PC-3 (cell line): ENCODE measurements around the gene DHRS2. TPM values are rescaled to one million over a fixed set of nuclear protein-coding genes. Genes with fewer than 3 reads are reported as not detected.
A peak's percentile ranks its signal among the peaks of the same experiment; 100 is the strongest.

Experiments
- ATAC-seq: fragments of 200-7000 bp; cut with Tn5 transposase; 2 replicates; pipeline ENCODE4 v1.9.1; 2020; ENCODE audit warnings: mild to moderate bottlenecking, moderate library complexity
- BruUV-seq: library from RNA; stranded (reverse); fragments of 400-500 nt; replicated peaks from 2 replicates; lab custom pipeline; 2021; lab: Mats Ljungman, UMichigan
- CTCF ChIA-PET: fragments of 300-600 bp; sonication (Branson Sonifier 250); formaldehyde crosslinking; loops from one replicate; lab custom pipeline; 2022; ENCODE audit warnings: antibody characterized with exemption; lab: Charles Lee
- POLR2A ChIA-PET: fragments of 300-600 bp; sonication (Branson Sonifier 250); formaldehyde crosslinking; loops from one replicate; lab custom pipeline; 2022; ENCODE audit warnings: antibody characterized with exemption; ENCODE audit not compliant: unreplicated experiment; lab: Charles Lee
- DNase-seq: peaks from one replicate; pipeline ENCODE4 v3.0.0-alpha.2; 2015
- H2AFZ ChIP-seq: fragments of 300-600 bp; sonication (generic); 2 replicates; pipeline ENCODE4 v1.6.0; 2016; ENCODE audit warnings: antibody characterized with exemption, low read length
- H3F3A ChIP-seq: fragments of 300-600 bp; sonication (generic); one replicate; pipeline ENCODE4 v1.6.0; 2017; ENCODE audit warnings: antibody characterized with exemption, low read length, control low read depth, mild to moderate bottlenecking; ENCODE audit not compliant: unreplicated experiment
- H3K27ac ChIP-seq: fragments of 300-600 bp; sonication (generic); 2 replicates; pipeline ENCODE4 v1.5.1; 2016; ENCODE audit warnings: mild to moderate bottlenecking, low read length
- H3K27me3 ChIP-seq: fragments of 300-600 bp; sonication (generic); 2 replicates; pipeline ENCODE4 v1.6.1; 2016; ENCODE audit warnings: low read length, mixed read lengths
- H3K36me3 ChIP-seq: fragments of 300-600 bp; sonication (generic); 2 replicates; pipeline ENCODE4 v1.6.1; 2016; ENCODE audit warnings: low read depth, mixed run types, low read length, mixed read lengths
- H3K4me1 ChIP-seq: fragments of 300-600 bp; sonication (generic); 2 replicates; pipeline ENCODE4 v1.5.1; 2016; ENCODE audit warnings: low read length; ENCODE audit not compliant: insufficient read depth
- H3K4me2 ChIP-seq: fragments of 300-600 bp; sonication (generic); 2 replicates; pipeline ENCODE4 v1.6.0; 2016; ENCODE audit warnings: low read length
- H3K4me3 ChIP-seq: fragments of 300-600 bp; sonication (generic); 2 replicates; pipeline ENCODE4 v1.5.1; 2016; ENCODE audit warnings: mild to moderate bottlenecking, low read length, mixed read lengths
- H3K79me2 ChIP-seq: fragments of 300-600 bp; sonication (generic); 2 replicates; pipeline ENCODE4 v1.6.1; 2017; ENCODE audit warnings: low read length, mixed read lengths
- H3K9ac ChIP-seq: fragments of 300-600 bp; sonication (generic); 2 replicates; pipeline ENCODE4 v1.6.0; 2016; ENCODE audit warnings: mild to moderate bottlenecking, low read length
- H3K9me2 ChIP-seq: fragments of 300-600 bp; sonication (generic); replicated peaks from 2 replicates; pipeline ENCODE4 v1.6.1; 2016; ENCODE audit warnings: mixed run types, low read length, mixed read lengths
- H3K9me3 ChIP-seq: fragments of 300-600 bp; sonication (generic); 2 replicates; pipeline ENCODE4 v1.6.1; 2016; ENCODE audit warnings: low read length, mixed read lengths
- H4K20me1 ChIP-seq: fragments of 300-600 bp; sonication (generic); 2 replicates; pipeline ENCODE4 v1.6.1; 2016; ENCODE audit warnings: low read length, mixed read lengths
- EZH2 ChIP-seq: fragments of 300-600 bp; sonication (generic); IDR thresholded peaks from one replicate; pipeline ENCODE4 v1.6.1; 2017; ENCODE audit warnings: antibody characterized with exemption, mild to moderate bottlenecking, low read length; ENCODE audit not compliant: unreplicated experiment
- EZH2phosphoT487 ChIP-seq: fragments of 300-600 bp; sonication (generic); IDR thresholded peaks from 2 replicates; pipeline ENCODE4 v1.6.1; 2018; ENCODE audit warnings: mild to moderate bottlenecking, antibody characterized with exemption, low read length, borderline replicate concordance
- intact Hi-C: fragments of 100-400 bp; cut with micrococcal nuclease; formaldehyde crosslinking; loops from 2 replicates; pipeline ENCODE4 v1.9.0; 2023
- total RNA-seq: library from RNA; depleted of rRNA; stranded (reverse); fragments of >200 nt; gene quantifications from 2 replicates; pipeline ENCODE4 v1.2.3, GENCODE V29; 2014
- TF ChIP-seq, protein P1 (sequence below): fragments of 300-600 bp; sonication (generic); conservative IDR thresholded peaks from 2 replicates; pipeline ENCODE4 v1.5.1; 2017; ENCODE audit warnings: antibody characterized with exemption, low read depth, mild to moderate bottlenecking, low read length

The DHRS2 gene
- total RNA-seq, 1 experiment from 2014 or later = 40.9 TPM

DNA sequence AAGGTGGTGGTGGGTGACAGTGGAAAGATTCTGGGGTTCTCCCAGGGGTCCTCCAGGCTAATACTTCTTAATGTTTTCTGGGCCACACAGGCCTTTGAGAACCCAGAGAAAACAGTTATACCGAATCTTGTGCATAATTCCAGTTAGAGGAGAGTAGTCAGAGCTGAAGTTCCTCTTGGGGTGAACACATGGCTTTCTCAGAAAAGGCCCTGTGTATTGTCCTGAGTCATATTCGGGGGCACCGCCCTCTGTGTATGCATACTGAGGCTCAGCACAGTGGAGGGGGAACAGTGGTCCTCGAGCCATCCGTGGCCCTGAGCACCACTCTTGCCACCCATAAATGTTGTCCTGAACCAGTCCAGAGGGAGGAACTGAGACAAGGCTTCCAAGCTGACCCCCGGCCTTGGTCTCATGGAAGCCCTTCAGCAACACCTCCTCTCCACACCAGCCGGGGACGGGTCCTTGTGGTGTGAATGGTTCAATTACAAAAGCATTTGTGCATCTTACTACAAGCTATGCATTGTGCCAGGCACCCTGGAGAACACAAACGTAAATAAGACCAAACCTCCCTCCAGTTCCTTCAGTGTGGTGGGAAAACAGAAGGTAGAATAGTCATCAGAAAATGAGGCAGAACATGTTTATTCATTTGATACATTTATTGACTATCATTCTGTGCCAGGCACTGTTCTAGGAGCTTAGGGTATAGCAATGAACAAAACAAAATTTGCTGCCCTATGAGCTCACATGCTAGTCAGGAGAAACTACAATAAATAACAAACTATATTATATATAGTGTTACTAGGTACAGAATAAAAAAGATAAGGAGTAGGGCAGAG is 9.9 kb downstream of the DHRS2 start:
- POLR2A ChIA-PET = no interaction called here
- Histone ChIP-seq H3K4me2 (no peak overlapping the region), H3F3A (no peaks in the 10 kb centered on the region), H4K20me1 (no peaks in the 10 kb centered on the region), H3K36me3 (no peaks in the 10 kb centered on the region), H3K9me3 (no peaks in the 10 kb centered on the region), H3K27ac (no peak overlapping the region), H3K79me2 (no peaks in the 10 kb centered on the region), H3K4me1 (peaks cover 2% of the 10 kb centered on the region; the same call in 1 of the 2 replicates), H3K9me2 (no peaks in the 10 kb centered on the region), H3K4me3 (no peak overlapping the region), H3K9ac (no peak overlapping the region), H3K27me3 (peaks cover 5% of the 10 kb centered on the region; the same call in 1 of the 2 replicates), H2AFZ (no peak overlapping the region)
- intact Hi-C loops = no loop called here
- no peak for TF ChIP-seq EZH2phosphoT487
- TF ChIP-seq, protein P1, sequence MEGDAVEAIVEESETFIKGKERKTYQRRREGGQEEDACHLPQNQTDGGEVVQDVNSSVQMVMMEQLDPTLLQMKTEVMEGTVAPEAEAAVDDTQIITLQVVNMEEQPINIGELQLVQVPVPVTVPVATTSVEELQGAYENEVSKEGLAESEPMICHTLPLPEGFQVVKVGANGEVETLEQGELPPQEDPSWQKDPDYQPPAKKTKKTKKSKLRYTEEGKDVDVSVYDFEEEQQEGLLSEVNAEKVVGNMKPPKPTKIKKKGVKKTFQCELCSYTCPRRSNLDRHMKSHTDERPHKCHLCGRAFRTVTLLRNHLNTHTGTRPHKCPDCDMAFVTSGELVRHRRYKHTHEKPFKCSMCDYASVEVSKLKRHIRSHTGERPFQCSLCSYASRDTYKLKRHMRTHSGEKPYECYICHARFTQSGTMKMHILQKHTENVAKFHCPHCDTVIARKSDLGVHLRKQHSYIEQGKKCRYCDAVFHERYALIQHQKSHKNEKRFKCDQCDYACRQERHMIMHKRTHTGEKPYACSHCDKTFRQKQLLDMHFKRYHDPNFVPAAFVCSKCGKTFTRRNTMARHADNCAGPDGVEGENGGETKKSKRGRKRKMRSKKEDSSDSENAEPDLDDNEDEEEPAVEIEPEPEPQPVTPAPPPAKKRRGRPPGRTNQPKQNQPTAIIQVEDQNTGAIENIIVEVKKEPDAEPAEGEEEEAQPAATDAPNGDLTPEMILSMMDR = no peak
- TF ChIP-seq EZH2 = no peak
- no TSS peak for BruUV-seq
- CTCF ChIA-PET = no interaction called here
- ATAC-seq (no peak), DNase-seq (no peak)

DNA sequence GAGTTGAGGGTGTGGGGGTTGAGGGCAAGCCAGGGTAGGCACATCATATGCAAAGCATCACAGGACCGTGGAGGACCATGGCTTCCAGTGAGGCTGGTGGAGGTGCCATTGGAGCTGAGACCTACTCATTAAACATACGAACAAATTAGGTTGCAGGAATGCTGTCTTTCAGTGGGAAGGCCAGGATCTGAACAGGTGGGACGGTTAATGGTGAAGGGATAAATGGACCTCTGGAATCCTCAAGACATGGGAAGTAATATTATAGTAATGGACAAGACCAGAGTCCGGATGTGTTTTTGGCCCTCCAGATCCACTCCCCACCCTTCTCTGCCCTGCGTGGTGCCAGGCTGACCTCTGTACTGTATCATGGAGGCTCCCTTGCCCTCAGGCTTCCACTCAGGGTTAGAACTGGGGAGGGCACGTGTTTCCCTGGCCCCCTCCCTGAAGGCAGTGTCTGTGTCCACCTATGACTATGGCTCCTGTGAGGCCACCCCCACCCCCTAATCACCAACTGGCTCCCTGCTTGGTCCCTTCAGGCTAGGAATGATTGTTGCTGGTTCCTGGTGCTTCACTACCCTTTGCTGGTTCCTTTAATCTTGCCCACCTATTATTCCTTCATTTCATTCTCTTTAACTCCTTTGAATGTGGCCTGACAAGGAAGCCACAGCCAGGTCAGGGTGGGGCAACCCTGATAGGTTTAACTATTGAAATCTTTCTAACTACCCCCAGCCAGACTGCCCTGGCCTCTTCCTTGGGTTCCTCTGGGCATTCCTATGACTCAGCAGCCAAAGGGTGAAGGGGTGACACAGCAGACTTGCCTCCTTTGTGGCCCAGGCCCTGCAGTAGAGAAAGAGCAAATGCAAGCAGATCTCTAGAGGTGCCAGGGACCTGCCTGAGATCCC is 10.7 kb downstream of the DHRS2 start:
- no TSS peak for BruUV-seq
- Histone ChIP-seq H3K9ac (no peak overlapping the region), H4K20me1 (no peaks in the 10 kb centered on the region), H3K79me2 (no peaks in the 10 kb centered on the region), H3K4me3 (no peak overlapping the region), H3K4me1 (no peaks in the 10 kb centered on the region; the same call in 1 of the 2 replicates), H2AFZ (no peak overlapping the region), H3K27me3 (peaks cover 10% of the 10 kb centered on the region), H3K4me2 (no peak overlapping the region), H3K27ac (no peak overlapping the region), H3F3A (no peaks in the 10 kb centered on the region), H3K9me2 (no peaks in the 10 kb centered on the region), H3K9me3 (no peaks in the 10 kb centered on the region), H3K36me3 (no peaks in the 10 kb centered on the region)
- peak; percentile 34 for DNase-seq
- intact Hi-C loops = no loop called here
- ChIA-PET POLR2A (no interaction called here), CTCF (no interaction called here)
- TF ChIP-seq EZH2 (no peak), EZH2phosphoT487 (no peak)
- TF ChIP-seq, protein P1 = no peak
- no peak for ATAC-seq
